MG63 (cell line): ENCODE measurements around the gene SERPINI1. TPM values are rescaled to one million over a fixed set of nuclear protein-coding genes. Genes with fewer than 3 reads are reported as not detected.

Experiments
- DNase-seq: peaks from one replicate; pipeline ENCODE4 v3.0.0-alpha.2; 2020
- H3K27me3 ChIP-seq: fragments of 250-450 bp; sonication (Bioruptor Pico); 2 replicates; pipeline ENCODE4 v1.5.1; 2020; ENCODE audit warnings: mild to moderate bottlenecking, moderate library complexity
- H3K36me3 ChIP-seq: fragments of 250-450 bp; sonication (Bioruptor Pico); 2 replicates; pipeline ENCODE4 v1.5.1; 2020; ENCODE audit warnings: mild to moderate bottlenecking, moderate library complexity
- H3K4me3 ChIP-seq: fragments of 250-450 bp; sonication (Bioruptor Pico); 2 replicates; pipeline ENCODE4 v1.5.1; 2020; ENCODE audit warnings: mild to moderate bottlenecking, moderate library complexity
- H3K9me3 ChIP-seq: fragments of 250-450 bp; sonication (Bioruptor Pico); 2 replicates; pipeline ENCODE4 v1.5.1; 2020; ENCODE audit warnings: mild to moderate bottlenecking, moderate library complexity
- total RNA-seq: library from RNA; depleted of rRNA; stranded (reverse); fragments of >200 nt; shearing (Covaris generic); gene quantifications from 2 replicates; pipeline ENCODE4 v1.2.3, GENCODE V29; 2014; ENCODE audit warnings: low replicate concordance; rRNA removed

SERPINI1 gene
- total RNA-seq, 1 experiment from 2014 or later, result 3.5 TPM

DNA sequence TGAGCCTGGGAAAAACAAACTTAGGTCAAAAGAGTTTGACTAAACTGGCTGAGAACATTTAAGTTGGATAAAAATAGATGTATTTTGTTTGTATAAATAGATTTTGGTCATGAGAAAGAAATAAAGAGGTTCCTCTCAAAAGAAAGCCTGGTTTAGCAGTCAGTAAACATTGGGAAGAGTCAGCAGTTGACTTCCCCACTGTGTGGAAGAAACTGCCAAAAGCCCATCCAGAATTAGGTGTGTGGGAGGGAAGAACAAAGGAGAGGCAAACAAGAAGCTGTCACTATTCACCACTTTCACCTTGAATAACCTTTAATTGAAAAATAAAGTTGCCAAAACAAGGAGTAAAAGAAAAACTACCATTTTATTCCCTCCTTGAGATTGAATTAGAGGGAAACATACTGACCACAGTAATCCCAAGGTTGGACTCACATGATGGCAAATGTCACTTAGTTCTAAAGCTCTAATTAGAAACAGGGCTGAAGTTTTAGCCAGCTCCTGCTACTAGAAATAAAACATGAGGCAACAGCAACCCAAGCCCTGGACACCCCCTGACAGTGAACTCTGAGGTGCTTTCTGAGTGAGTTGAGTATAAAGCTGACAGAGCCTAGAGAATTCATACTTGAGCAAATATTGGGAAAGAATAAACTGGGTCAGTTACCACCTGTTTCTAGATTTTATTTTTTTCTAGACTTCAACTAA is 139.3 kb downstream of the SERPINI1 start:
- no peak for DNase-seq
- H3K36me3 ChIP-seq, result no peaks in the 10 kb centered on the region
- H3K9me3 ChIP-seq, result peaks cover 5% of the 10 kb centered on the region; the same call in 1 of the 2 replicates
- H3K4me3 ChIP-seq, result no peak overlapping the region
- no peaks in the 10 kb centered on the region for H3K27me3 ChIP-seq

Other genes with a start within 250 kb of the SERPINI1 start
- gene WDR49, start 81.8 kb upstream of the SERPINI1 start, total RNA-seq, result not detected in 2 replicates
- gene PDCD10, start 829 bp upstream of the SERPINI1 start, total RNA-seq, result 94.1 and 171 TPM in 2 replicates